Neural cell (in vitro differentiated cells): Measurements from ENCODE around the gene DNAJB1. TPM values are rescaled to one million over a fixed set of nuclear protein-coding genes. Genes with fewer than 3 reads are reported as not detected.

Experiments
- H2AFZ ChIP-seq: fragments of 200-600, 300-800 bp; sonication (generic), shearing (Covaris generic); 2 replicates; pipeline ENCODE4 v1.6.0; 2014; ENCODE audit warnings: low read depth, mild to moderate bottlenecking, antibody characterized with exemption, low read length, moderate library complexity
- H3F3A ChIP-seq: fragments of 200-600 bp; shearing (Covaris generic); 2 replicates; pipeline ENCODE4 v1.6.1; 2016; ENCODE audit warnings: mild to moderate bottlenecking, moderate library complexity, mixed read lengths, antibody characterized with exemption, low read length; ENCODE audit not compliant: insufficient read depth, poor library complexity, severe bottlenecking
- H3K27ac ChIP-seq: fragments of 200-600, 300-800 bp; sonication (generic), shearing (Covaris generic); 2 replicates; pipeline ENCODE4 v1.5.1; 2014; ENCODE audit warnings: mild to moderate bottlenecking, low read length, moderate library complexity
- H3K27me3 ChIP-seq: fragments of 300-800, 200-600 bp; sonication (generic), shearing (Covaris generic); 2 replicates; pipeline ENCODE4 v1.6.0; 2014; ENCODE audit warnings: mild to moderate bottlenecking, low read depth, low read length, moderate library complexity; ENCODE audit not compliant: insufficient read depth
- H3K36me3 ChIP-seq: fragments of 300-800, 200-600 bp; sonication (generic), shearing (Covaris generic); 2 replicates; pipeline ENCODE4 v1.5.1; 2014; ENCODE audit warnings: mild to moderate bottlenecking, antibody characterized with exemption, low read length, moderate library complexity; ENCODE audit not compliant: insufficient read depth
- H3K4me2 ChIP-seq: fragments of 300-800, 200-600 bp; sonication (generic), shearing (Covaris generic); 2 replicates; pipeline ENCODE4 v1.6.0; 2014; ENCODE audit warnings: mild to moderate bottlenecking, low read length
- H3K4me3 ChIP-seq: fragments of 300-800, 200-600 bp; sonication (generic), shearing (Covaris generic); 2 replicates; pipeline ENCODE4 v1.5.1; 2014; ENCODE audit warnings: mild to moderate bottlenecking, low read length, moderate library complexity
- H3K79me2 ChIP-seq: fragments of 200-600 bp; shearing (Covaris generic); replicated peaks from 2 replicates; pipeline ENCODE4 v1.6.0; 2014; ENCODE audit warnings: mild to moderate bottlenecking, low read length, moderate library complexity; ENCODE audit not compliant: insufficient read depth
- H3K9ac ChIP-seq: fragments of 300-800, 200-600 bp; sonication (generic), shearing (Covaris generic); 2 replicates; pipeline ENCODE4 v1.6.1; 2016; ENCODE audit warnings: mild to moderate bottlenecking, low read length, mixed read lengths
- H3K9me2 ChIP-seq: fragments of 200-600 bp; shearing (Covaris generic); 2 replicates; pipeline ENCODE4 v1.6.1; 2016; ENCODE audit warnings: mild to moderate bottlenecking, low read length, mixed read lengths; ENCODE audit not compliant: insufficient read depth
- H3K9me3 ChIP-seq: fragments of 200-600, 300-800 bp; sonication (generic), shearing (Covaris generic); 2 replicates; pipeline ENCODE4 v1.6.1; 2016; ENCODE audit warnings: mild to moderate bottlenecking, mixed run types, low read length, moderate library complexity, mixed read lengths
- H4K20me1 ChIP-seq: fragments of 200-600 bp; shearing (Covaris generic); 2 replicates; pipeline ENCODE4 v1.6.1; 2016; ENCODE audit warnings: mild to moderate bottlenecking, mixed run types; ENCODE audit not compliant: insufficient read depth
- EP300 ChIP-seq: fragments of 450-650 bp; conservative IDR thresholded peaks from 2 replicates; pipeline ENCODE4 v1.6.1; 2014; ENCODE audit warnings: antibody characterized with exemption, mild to moderate bottlenecking, moderate library complexity; ENCODE audit not compliant: poor library complexity, severe bottlenecking
- EZH2 ChIP-seq: fragments of 200-600, 300-800 bp; shearing (Covaris generic), sonication (generic); IDR thresholded peaks from 2 replicates; pipeline ENCODE4 v1.6.1; 2014; ENCODE audit warnings: antibody characterized with exemption, low read length, borderline replicate concordance, mild to moderate bottlenecking; ENCODE audit not compliant: insufficient read depth, poor library complexity, severe bottlenecking
- MXI1 ChIP-seq: fragments of 450-650 bp; conservative IDR thresholded peaks from 2 replicates; pipeline ENCODE4 v1.6.1; 2014; ENCODE audit warnings: antibody characterized with exemption, mild to moderate bottlenecking; ENCODE audit not compliant: poor library complexity, severe bottlenecking
- POLR2AphosphoS5 ChIP-seq: IDR thresholded peaks from 2 replicates; pipeline ENCODE4 v1.6.1; 2012
- RAD21 ChIP-seq: fragments of 450-650 bp; conservative IDR thresholded peaks from 2 replicates; pipeline ENCODE4 v1.6.1; 2014; ENCODE audit warnings: antibody characterized with exemption, mild to moderate bottlenecking, moderate library complexity
- SMC3 ChIP-seq: fragments of 450-650 bp; conservative IDR thresholded peaks from 2 replicates; pipeline ENCODE4 v1.6.1; 2014; ENCODE audit warnings: antibody characterized with exemption, mild to moderate bottlenecking, moderate library complexity; ENCODE audit not compliant: poor library complexity
- TAF1 ChIP-seq: IDR thresholded peaks from 2 replicates; pipeline ENCODE4 v1.6.1; 2012; ENCODE audit warnings: low read depth
- polyA plus RNA-seq: library from polyadenylated mRNA; depleted of rRNA; stranded (reverse); fragments of >200 nt; gene quantifications from 2 replicates; pipeline ENCODE4 v1.2.3, GENCODE V29; 2014
- TF ChIP-seq, protein P1 (sequence below): IDR thresholded peaks from 2 replicates; pipeline ENCODE4 v1.6.1; 2012; ENCODE audit warnings: borderline replicate concordance
- TF ChIP-seq, protein P2 (sequence below): fragments of 450-650 bp; IDR thresholded peaks from 2 replicates; pipeline ENCODE4 v1.5.1; 2014; ENCODE audit warnings: antibody characterized with exemption, mild to moderate bottlenecking, moderate library complexity; ENCODE audit not compliant: poor library complexity, severe bottlenecking

DNAJB1 gene
- polyA plus RNA-seq, 1 donor from 2014 or later: 64.6 TPM

DNA sequence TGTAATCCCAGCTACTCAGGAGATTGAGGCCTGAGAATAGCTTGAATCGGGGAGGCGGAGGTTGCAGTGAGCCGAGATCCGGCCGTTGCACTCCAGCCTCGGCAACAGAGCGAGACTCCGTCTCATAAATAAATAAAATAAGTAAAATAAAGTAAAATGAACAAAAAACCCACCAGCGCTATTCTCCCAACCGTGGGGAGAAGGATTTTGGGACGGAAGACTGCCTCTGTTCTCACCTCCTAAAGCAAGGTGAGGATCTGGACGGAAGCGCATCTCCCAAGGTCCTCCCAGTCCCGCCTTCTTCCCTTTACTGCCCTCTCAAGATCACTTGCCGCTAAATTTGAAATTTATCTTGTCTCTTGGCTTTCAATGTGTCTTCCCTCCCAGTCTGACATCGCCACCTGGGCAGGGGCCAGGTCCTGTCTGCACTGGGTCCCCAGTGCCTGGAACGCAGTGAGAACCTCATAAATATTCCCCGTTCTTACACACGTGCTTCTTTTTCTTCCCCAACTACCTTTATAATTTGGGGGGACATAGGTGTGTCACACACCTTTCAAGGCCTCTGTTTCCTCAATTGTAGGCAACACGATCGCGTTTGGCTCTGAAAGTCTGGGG lies 1.2 kb upstream of the DNAJB1 start (continued):
- TF ChIP-seq TAF1 (no peak), EZH2 (no peak)

DNA sequence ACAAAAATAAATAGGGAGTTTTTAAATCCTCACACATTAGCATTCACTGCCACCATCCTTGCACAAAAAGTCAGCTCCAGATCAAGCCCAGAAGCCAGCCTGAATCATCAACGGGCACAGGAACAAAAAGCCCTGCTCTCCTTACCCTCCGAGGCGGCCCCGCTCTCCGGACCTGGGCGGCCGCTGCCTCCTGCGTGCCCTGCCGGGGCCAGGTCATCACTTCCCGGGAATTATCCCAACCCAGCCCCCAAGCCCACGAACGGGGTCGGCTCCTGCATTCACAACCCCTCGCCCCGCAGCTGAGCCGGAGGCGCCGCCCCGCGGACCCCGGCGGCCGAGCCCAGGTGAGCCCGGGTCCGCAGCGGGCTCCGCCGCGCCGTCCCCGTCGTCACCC lies 754 bp downstream of the DNAJB1 start:
- peak overlapping the region; percentile 89 for H3K9ac ChIP-seq
- no peaks in the 10 kb centered on the region for H3F3A ChIP-seq
- peak overlapping the region; percentile 86 for H3K4me2 ChIP-seq
- no peaks in the 10 kb centered on the region for H3K9me3 ChIP-seq
- no peaks in the 10 kb centered on the region for H4K20me1 ChIP-seq
- H3K9me2 ChIP-seq: no peaks in the 10 kb centered on the region
- TF ChIP-seq RAD21 (no peak), POLR2AphosphoS5 (no peak), TAF1 (no peak), EZH2 (no peak), SMC3 (no peak), EP300 (no peak), MXI1 (no peak)
- TF ChIP-seq, protein P1, sequence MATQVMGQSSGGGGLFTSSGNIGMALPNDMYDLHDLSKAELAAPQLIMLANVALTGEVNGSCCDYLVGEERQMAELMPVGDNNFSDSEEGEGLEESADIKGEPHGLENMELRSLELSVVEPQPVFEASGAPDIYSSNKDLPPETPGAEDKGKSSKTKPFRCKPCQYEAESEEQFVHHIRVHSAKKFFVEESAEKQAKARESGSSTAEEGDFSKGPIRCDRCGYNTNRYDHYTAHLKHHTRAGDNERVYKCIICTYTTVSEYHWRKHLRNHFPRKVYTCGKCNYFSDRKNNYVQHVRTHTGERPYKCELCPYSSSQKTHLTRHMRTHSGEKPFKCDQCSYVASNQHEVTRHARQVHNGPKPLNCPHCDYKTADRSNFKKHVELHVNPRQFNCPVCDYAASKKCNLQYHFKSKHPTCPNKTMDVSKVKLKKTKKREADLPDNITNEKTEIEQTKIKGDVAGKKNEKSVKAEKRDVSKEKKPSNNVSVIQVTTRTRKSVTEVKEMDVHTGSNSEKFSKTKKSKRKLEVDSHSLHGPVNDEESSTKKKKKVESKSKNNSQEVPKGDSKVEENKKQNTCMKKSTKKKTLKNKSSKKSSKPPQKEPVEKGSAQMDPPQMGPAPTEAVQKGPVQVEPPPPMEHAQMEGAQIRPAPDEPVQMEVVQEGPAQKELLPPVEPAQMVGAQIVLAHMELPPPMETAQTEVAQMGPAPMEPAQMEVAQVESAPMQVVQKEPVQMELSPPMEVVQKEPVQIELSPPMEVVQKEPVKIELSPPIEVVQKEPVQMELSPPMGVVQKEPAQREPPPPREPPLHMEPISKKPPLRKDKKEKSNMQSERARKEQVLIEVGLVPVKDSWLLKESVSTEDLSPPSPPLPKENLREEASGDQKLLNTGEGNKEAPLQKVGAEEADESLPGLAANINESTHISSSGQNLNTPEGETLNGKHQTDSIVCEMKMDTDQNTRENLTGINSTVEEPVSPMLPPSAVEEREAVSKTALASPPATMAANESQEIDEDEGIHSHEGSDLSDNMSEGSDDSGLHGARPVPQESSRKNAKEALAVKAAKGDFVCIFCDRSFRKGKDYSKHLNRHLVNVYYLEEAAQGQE: no peak
- TF ChIP-seq, protein P2, sequence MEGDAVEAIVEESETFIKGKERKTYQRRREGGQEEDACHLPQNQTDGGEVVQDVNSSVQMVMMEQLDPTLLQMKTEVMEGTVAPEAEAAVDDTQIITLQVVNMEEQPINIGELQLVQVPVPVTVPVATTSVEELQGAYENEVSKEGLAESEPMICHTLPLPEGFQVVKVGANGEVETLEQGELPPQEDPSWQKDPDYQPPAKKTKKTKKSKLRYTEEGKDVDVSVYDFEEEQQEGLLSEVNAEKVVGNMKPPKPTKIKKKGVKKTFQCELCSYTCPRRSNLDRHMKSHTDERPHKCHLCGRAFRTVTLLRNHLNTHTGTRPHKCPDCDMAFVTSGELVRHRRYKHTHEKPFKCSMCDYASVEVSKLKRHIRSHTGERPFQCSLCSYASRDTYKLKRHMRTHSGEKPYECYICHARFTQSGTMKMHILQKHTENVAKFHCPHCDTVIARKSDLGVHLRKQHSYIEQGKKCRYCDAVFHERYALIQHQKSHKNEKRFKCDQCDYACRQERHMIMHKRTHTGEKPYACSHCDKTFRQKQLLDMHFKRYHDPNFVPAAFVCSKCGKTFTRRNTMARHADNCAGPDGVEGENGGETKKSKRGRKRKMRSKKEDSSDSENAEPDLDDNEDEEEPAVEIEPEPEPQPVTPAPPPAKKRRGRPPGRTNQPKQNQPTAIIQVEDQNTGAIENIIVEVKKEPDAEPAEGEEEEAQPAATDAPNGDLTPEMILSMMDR: no peak
- H3K4me3 ChIP-seq: peak overlapping the region; percentile 91
- no peaks in the 10 kb centered on the region for H3K27me3 ChIP-seq
- H3K27ac ChIP-seq: peak overlapping the region; percentile 90
- H2AFZ ChIP-seq: no peak overlapping the region
- H3K36me3 ChIP-seq: no peaks in the 10 kb centered on the region
- H3K79me2 ChIP-seq: peaks cover 21% of the 10 kb centered on the region

GRCh38 chr19:14516746-14517438 lies 1.3 kb downstream of the DNAJB1 start:
- H3K36me3 ChIP-seq: no peaks in the 10 kb centered on the region
- H3K9me2 ChIP-seq: no peaks in the 10 kb centered on the region
- H2AFZ ChIP-seq: no peak overlapping the region
- H3F3A ChIP-seq: no peaks in the 10 kb centered on the region
- peaks cover 21% of the 10 kb centered on the region for H3K79me2 ChIP-seq
- TF ChIP-seq POLR2AphosphoS5 (no peak), TAF1 (no peak)
- TF ChIP-seq, protein P1: no peak
- peak overlapping the region; percentile 89 for H3K9ac ChIP-seq
- peak overlapping the region; percentile 86 for H3K4me2 ChIP-seq
- peak overlapping the region; percentile 90 for H3K27ac ChIP-seq
- H4K20me1 ChIP-seq: no peaks in the 10 kb centered on the region
- no peaks in the 10 kb centered on the region for H3K27me3 ChIP-seq
- H3K4me3 ChIP-seq: peak overlapping the region; percentile 91
- H3K9me3 ChIP-seq: no peaks in the 10 kb centered on the region
